Muscle of leg (tissue), 11 donors: ENCODE results near the gene APOC3. TPM values are rescaled to one million over a fixed set of nuclear protein-coding genes. Genes with fewer than 3 reads are reported as not detected.

Source experiments
- DNase-seq: peaks from one replicate; pipeline ENCODE4 v3.0.0; 2013
- H3K27ac ChIP-seq: one replicate; pipeline ENCODE4 v1.5.1; 2013; ENCODE audit warnings: mild to moderate bottlenecking, low read length, control low read depth
- H3K27me3 ChIP-seq: one replicate; pipeline ENCODE4 v1.6.1; 2013; ENCODE audit warnings: low read length; ENCODE audit not compliant: control insufficient read depth, insufficient read depth
- H3K36me3 ChIP-seq: one replicate; pipeline ENCODE4 v1.6.1; 2013; ENCODE audit warnings: low read length; ENCODE audit not compliant: control insufficient read depth, insufficient read depth
- H3K4me1 ChIP-seq: one replicate; pipeline ENCODE4 v1.6.1; 2013; ENCODE audit warnings: low read length; ENCODE audit not compliant: control insufficient read depth, insufficient read depth
- H3K4me3 ChIP-seq: one replicate; pipeline ENCODE4 v1.5.1; 2013; ENCODE audit warnings: low read length, control low read depth
- H3K9me3 ChIP-seq: replicated peaks from 2 replicates; pipeline ENCODE4 v1.6.1; 2013; ENCODE audit warnings: low read depth, low read length; ENCODE audit not compliant: control insufficient read depth
- WGBS: methylation state at CpG from one replicate; pipeline ENCODE4 v1.1.5; 2013; ENCODE audit warnings: missing lambda C conversion rate; ENCODE audit not compliant: insufficient coverage; 5-methylcytosine and 5-hydroxymethylcytosine counted together
- polyA plus RNA-seq, 8 donors: library from polyadenylated mRNA; unstranded; fragments of 120-200 nt; gene quantifications; one replicate each; pipeline versions ENCODE4 v1.2.1 to v1.2.3, GENCODE V29; 2013; ENCODE audit warnings: inconsistent platforms in 1 of 8, low replicate concordance in 1 of 8; ENCODE audit not compliant: insufficient read length in 8 of 8, insufficient read depth in 1 of 8
- total RNA-seq: library from RNA; stranded (reverse); fragments of 120-200 nt; gene quantifications from one replicate; pipeline ENCODE4 v1.2.4, GENCODE V29; 2013

Gene APOC3
- total and polyA plus RNA-seq, 9 donors, result 0.40 to 36.6 (median 2.6) TPM; not detected in 3

DNA sequence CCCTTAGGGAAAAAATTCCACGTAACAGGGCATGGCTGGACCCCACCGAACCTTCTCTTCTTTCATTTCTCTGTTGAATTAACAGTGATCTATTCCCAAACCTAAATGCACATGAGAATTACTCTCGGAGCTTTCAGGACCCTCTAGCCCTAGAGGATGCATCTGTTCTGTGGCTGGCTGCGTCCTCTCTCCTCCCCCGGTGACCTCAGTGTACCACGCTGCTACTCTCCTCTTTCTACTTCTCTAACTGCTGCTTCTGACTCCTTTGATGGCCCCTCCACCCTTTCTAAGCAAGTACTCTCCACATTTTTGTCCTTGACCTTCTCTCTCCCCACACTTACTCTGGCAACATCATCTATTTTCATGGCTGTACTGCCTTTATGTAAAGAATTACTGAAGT lies 19.8 kb downstream of the APOC3 start:
- H3K36me3 ChIP-seq, result peaks cover 70% of the 10 kb centered on the region
- no peak overlapping the region for H3K4me3 ChIP-seq
- no peaks in the 10 kb centered on the region for H3K27me3 ChIP-seq
- no peak overlapping the region for H3K27ac ChIP-seq
- DNase-seq, result no peak
- peaks cover 10% of the 10 kb centered on the region for H3K4me1 ChIP-seq
- WGBS, result 84% methylated on average over 6 of the region's 6 CpGs
- H3K9me3 ChIP-seq, result no peaks in the 10 kb centered on the region

DNA sequence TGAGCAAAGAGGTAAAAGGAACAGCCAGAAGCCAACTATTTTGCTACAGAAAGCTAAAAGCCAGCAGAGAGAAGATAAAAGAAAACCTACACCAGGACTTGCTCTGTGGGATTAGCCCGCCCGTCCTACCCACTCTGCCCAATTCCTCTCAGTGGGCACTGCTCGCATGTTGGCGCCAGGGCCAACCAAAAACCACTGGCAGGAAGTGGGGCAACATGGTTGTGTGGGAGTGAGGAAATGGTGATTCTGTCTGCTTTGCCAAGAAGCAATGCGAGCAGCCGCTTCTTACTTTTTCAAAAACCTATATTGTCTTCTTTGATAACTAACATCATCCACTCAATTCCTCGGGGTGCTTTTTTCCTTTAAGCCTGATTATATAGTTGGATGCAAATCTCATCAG lies 21.9 kb downstream of the APOC3 start:
- H3K36me3 ChIP-seq, result peaks cover 51% of the 10 kb centered on the region
- WGBS, result no CpG with 5 or more reads among the region's 7 CpGs
- H3K9me3 ChIP-seq, result no peaks in the 10 kb centered on the region
- H3K27me3 ChIP-seq, result no peaks in the 10 kb centered on the region
- H3K27ac ChIP-seq, result no peak overlapping the region
- peaks cover 10% of the 10 kb centered on the region for H3K4me1 ChIP-seq
- DNase-seq, result no peak
- no peak overlapping the region for H3K4me3 ChIP-seq

DNA sequence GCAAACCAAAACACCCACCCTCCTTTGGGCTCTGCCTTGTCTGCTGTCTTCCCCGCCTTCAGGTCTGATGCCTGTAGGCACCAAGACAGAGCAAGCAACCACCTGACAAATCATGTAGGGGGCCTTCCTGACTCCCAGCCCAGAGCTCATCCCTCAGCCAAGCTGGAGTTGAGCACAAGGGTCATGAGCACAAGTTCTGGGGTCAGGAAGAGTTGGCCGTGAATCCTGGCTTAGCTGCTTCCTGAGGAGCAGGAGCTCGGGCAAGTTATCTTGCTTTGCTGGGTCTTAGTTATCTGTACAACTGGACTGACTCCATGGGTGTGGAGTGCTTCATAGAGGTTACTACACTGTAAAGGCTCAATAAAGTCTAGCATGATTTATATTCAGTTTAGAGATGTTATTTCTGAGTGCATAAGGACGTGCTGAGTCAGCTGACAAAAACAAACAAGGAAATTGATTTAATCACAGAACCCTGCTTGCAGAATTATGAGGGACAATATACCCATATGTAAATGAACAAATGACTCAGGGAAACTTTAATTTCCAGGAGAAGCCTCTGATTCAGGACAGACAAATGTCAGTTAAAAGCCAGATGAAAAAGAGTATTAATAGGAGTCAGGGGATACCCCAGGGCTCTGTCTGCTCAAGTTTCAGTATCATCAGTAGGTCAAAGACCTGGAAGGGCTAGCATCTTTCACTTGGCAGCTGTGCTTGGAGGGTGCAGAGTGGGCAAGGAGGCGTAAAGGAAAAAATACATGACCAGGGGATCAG lies 22.7 kb downstream of the APOC3 start:
- no peak overlapping the region for H3K4me3 ChIP-seq
- WGBS, result 83% methylated on average over 1 of the region's 5 CpGs
- peaks cover 10% of the 10 kb centered on the region for H3K4me1 ChIP-seq
- H3K9me3 ChIP-seq, result no peaks in the 10 kb centered on the region
- no peak for DNase-seq
- no peak overlapping the region for H3K27ac ChIP-seq
- no peaks in the 10 kb centered on the region for H3K27me3 ChIP-seq
- peaks cover 46% of the 10 kb centered on the region for H3K36me3 ChIP-seq

DNA sequence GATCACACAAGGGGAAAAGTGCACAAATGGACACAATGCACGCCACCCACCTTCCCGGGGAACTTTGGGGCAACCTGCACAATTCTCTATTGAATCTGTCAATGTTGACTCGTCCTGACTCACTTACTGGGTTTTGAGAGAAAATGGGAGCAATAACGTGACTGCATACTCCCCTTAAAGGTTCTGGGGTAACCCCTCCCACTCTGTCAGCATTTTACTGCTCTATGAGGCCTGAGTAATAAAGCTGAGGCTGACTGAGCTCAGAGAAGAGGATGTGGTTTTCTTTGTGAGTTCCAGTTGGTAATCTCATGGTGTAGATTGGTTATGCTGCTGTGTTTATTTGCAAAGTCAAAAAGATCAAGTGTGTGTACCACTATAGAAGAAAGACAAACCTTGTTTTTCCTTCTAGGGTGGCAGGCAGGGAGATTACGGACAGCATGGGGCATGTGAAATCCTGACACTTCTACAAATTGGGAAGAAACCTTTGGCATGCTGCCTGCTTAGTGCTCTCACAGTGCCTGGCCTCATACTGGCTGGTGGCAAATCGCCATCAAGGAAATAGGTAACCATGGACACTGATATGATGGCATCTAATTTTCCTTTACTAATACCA lies 23.9 kb downstream of the APOC3 start:
- peaks cover 10% of the 10 kb centered on the region for H3K4me1 ChIP-seq
- WGBS, result 90% methylated on average over 4 of the region's 6 CpGs
- no peaks in the 10 kb centered on the region for H3K27me3 ChIP-seq
- peaks cover 47% of the 10 kb centered on the region for H3K36me3 ChIP-seq
- no peak overlapping the region for H3K4me3 ChIP-seq
- no peak overlapping the region for H3K27ac ChIP-seq
- H3K9me3 ChIP-seq, result no peaks in the 10 kb centered on the region
- no peak for DNase-seq

DNA sequence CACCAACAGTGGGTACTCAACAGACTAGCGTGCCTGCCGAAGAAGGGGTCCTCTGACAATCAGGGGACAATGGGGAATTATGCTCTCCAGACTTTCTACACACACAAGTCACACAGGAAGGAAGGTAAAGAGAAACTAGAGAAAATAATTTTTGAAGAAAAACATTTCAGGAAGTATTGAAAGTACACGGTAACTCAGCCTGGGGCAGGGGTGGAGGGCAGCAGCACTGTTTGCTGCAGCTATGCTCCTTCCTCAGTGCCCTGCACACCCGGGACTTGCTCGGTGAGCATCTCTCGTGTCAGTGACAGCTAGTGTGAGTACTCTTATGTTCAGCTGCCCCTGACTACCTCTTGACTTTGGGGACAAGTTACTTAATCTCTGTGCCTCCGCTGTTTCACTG lies 25.7 kb downstream of the APOC3 start:
- Histone ChIP-seq H3K27me3 (no peaks in the 10 kb centered on the region), H3K4me3 (no peak overlapping the region), H3K36me3 (peaks cover 46% of the 10 kb centered on the region), H3K4me1 (peaks cover 10% of the 10 kb centered on the region), H3K9me3 (no peaks in the 10 kb centered on the region), H3K27ac (no peak overlapping the region)
- WGBS, result 91% methylated on average over 1 of the region's 7 CpGs
- no peak for DNase-seq

DNA sequence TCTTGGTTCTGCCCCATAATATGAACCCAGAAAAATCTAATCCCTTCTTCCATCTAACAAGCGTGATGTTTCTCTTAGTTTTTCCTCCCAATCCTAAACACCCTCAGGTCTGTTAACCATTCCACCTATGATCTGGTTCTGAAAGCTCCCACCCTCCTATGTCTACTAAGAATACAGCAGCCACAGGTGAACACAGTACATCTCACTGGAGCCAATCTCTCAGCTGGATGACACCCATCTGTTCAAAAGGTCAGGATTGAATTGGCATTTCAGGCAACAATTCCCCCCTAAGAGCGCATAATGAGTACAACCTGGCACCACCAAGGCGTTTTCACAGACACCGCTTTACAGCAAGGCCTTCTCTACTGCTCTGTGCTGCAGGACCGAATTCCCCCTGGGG lies 26.7 kb downstream of the APOC3 start:
- DNase-seq, result no peak
- Histone ChIP-seq H3K9me3 (no peaks in the 10 kb centered on the region), H3K4me1 (peaks cover 9% of the 10 kb centered on the region), H3K27ac (no peak overlapping the region), H3K4me3 (no peak overlapping the region), H3K27me3 (no peaks in the 10 kb centered on the region), H3K36me3 (peaks cover 53% of the 10 kb centered on the region)
- 90% methylated on average over 5 of the region's 5 CpGs for WGBS

DNA sequence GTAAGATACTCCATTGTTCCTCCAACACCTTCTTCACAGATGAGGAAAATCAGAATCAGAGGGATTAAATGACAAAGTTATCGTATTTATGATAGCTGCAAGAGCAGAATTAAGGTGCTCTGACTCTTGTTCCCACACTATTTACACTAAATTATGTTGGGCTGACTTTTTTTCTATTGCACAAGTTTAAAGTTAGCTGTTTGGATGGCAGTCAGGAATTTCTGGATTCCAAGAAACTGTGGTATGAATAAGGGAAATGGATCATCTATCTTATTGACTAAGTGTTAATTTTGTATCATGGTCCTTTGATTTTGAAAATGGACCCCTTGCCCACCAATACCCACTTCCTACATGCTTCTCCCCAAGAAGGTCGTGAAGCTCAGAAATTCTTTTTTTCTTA lies 27.6 kb downstream of the APOC3 start:
- Histone ChIP-seq H3K27ac (no peak overlapping the region), H3K9me3 (no peaks in the 10 kb centered on the region), H3K4me3 (no peak overlapping the region), H3K4me1 (peaks cover 3% of the 10 kb centered on the region), H3K36me3 (peaks cover 57% of the 10 kb centered on the region), H3K27me3 (no peaks in the 10 kb centered on the region)
- DNase-seq, result no peak
- WGBS, result no CpG with 5 or more reads among the region's 2 CpGs

DNA sequence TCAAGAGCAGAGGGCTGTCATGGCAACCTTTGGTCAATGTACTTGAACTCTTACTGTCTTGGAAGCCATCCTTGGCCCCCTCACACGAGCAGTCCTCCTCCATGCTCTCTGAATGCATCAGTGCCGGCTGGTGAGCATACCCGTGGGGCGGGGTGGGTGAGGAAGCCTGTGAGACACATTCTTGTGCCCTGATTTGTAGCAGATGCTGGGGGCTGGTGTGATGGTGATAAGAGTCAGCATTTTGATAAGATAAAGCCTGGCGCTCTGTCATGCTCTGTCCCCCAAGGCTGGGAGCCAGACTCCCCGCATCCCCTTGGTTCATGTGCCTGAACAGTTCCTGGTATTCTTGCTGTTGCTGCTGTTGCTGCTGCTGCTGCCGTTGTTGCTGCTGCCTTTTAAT lies 28.2 kb downstream of the APOC3 start:
- no peaks in the 10 kb centered on the region for H3K9me3 ChIP-seq
- no peak overlapping the region for H3K4me3 ChIP-seq
- peaks cover 62% of the 10 kb centered on the region for H3K36me3 ChIP-seq
- DNase-seq, result no peak
- H3K27me3 ChIP-seq, result no peaks in the 10 kb centered on the region
- H3K27ac ChIP-seq, result no peak overlapping the region
- H3K4me1 ChIP-seq, result no peaks in the 10 kb centered on the region
- WGBS, result 97% methylated on average over 6 of the region's 7 CpGs

DNA sequence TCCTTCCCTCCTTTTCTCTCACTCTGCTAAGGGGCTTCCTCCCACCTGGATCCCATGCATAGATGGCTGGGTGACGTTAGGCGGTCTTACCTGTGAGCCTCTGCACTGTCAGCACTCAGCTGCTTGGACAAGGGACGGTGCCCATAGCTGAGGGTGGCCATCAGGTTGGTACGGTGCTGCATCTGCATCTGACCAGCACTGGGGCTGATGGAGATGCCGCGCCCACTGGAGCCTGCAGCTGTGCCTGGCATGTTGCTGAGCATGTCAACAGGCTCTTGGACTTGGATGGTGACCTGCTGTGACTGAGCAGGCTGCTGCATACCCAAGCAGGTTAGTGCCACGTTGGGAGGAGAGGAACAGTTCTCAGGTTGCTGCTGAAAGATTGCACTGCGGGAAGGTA lies 29.5 kb downstream of the APOC3 start:
- WGBS, result 96% methylated on average over 8 of the region's 8 CpGs
- Histone ChIP-seq H3K4me3 (no peak overlapping the region), H3K4me1 (no peaks in the 10 kb centered on the region)

DNA sequence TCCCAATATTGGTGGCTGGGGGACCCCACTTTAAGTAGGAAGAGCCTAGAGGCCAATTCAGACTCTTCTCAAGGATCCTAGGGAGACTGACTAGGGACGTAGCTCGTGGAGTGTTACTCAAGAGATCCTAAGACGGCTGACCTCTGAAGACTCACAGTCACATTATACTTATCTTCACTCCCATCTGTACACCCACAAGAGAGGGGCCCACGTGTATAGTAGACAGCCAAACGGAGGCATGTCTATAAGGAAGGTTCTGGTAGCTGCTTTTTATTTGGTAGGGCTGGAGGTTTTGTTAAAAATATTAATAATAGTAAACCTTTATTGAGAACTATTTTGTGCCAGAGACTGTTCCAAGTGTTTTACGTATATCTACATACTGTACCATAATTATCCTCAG lies 30.6 kb downstream of the APOC3 start:
- no peak overlapping the region for H3K27ac ChIP-seq
- WGBS, result 100% methylated on average over 2 of the region's 6 CpGs
- no peaks in the 10 kb centered on the region for H3K27me3 ChIP-seq
- H3K36me3 ChIP-seq, result peaks cover 66% of the 10 kb centered on the region
- H3K4me3 ChIP-seq, result no peak overlapping the region
- no peaks in the 10 kb centered on the region for H3K4me1 ChIP-seq
- no peak for DNase-seq
- H3K9me3 ChIP-seq, result no peaks in the 10 kb centered on the region

More for the DNA sequence above, 29.5 kb downstream of the APOC3 start:
- DNase-seq, result no peak
- H3K27me3 ChIP-seq, result no peaks in the 10 kb centered on the region
- no peak overlapping the region for H3K27ac ChIP-seq
- H3K36me3 ChIP-seq, result peaks cover 65% of the 10 kb centered on the region
- no peaks in the 10 kb centered on the region for H3K9me3 ChIP-seq
